ENCODE results near the gene STIM1.
"Not testable (repeated sequence)": the region's sequence is repeated elsewhere in the genome, so short reads cannot be mapped to it uniquely, and the experiment has no call there.

The STIM1 gene

DNA sequence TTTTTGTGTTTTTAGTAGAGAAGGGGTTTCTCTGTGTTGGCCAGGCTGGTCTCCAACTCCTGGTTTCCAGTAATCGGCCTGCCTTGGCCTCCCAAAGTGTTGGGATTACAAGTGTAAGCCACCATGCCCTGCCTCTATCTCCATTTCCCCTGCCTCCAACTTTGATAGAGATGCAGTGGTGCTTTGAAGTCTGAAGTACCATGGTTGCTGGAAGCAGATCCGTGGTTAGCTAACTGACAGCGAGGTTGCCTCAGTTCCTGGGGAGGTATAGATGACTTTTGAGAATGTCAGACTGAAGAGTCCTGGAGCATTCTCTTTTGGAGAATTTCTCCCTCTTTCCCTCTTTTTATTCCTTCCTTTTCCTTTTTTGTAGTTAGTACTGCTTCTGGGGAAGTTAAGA is 127.6 kb downstream of the STIM1 start:
- DNase-seq (ENCODE audit: low read depth), result no peak

DNA sequence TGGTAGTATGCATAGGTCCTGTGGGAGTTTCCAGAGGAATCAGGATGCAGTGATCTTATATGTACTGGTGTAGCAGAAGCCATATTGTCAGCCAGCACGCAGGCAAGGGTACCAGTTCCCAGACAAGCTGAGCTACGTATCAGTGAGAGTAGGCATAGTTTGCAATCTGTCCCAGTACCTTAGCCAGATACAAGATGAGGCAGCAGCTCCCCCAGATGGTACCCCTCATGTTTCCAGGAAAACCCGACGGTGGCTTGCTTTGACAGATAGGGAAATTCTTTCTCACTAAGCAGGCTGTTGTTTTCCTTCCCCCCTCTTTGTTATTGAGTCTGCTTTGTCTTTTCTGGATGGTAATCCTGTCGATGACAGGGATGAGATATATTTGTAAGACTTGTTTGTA is 129.4 kb downstream of the STIM1 start:
- DNase-seq (ENCODE audit: low read depth), result no peak

DNA sequence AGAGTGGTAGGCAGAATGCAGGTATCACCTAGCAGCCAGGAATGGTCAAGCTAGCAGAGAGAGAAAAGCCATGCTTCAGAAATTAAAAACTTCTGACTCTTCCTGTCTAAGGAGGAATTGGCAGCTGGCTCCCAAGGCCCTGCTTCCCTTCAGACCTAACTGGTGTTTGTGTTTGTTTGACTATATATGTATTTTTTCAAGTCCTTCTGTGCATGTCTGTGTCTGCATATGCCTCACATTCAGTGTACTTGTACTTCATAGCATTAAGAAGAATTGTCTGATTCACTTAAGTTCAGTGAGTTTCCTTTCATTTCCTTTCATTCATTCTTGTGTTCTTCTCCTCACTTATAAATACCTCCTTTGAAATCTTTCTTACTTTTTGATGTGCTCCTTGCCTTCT is 130.2 kb downstream of the STIM1 start:
- no peak for DNase-seq (ENCODE audit: low read depth)

DNA sequence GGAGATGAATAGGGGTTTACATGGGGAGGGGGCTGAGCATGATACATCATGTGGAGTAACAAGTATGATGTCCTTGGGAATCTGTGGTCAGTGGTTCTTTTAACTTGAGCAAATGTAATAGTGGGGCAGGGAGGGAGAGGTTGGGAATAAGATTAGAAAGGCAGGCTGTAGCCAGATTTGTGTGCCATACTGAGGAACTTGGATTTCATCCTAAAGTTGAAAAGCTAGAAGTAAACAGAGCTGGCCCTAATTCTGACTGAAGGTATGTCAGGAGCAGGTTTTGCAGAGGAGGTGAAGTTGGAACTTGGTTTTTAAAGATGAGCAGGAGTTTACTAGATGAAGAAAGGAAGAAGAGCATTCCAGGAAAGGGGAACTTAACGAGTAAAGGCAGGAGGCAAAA is 130.8 kb downstream of the STIM1 start:
- no peak for DNase-seq (ENCODE audit: low read depth)

DNA sequence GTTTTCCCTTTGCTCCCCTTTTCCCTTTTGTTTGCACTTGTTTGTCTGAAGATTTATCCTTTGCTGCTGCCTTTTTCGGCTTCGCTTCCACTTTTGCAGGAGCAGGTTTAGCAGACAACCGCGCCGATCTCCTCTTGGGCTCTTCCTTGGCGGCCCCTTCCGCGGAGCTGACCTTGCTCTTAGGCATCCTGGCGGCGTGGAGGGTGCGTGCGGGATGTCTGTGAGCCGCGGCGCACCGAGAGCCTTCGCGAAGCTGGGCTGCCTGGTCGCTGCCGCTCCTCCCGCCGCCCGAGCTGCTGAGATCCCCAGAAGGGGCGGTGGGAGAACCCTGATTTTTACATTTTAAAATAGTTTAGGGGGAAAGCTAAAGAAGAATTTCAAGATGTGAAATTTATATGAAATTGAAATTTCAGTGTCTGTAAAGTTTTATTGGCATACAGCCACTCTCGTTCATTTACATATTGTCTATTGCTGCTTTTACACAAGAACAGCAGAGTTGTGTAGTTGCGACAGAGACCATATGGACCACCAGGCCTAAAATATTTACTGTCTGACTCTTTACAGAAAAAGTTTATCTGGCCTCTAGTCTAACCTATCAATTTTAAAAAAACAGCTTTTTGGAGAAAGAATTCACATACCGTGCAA is 133.9 kb downstream of the STIM1 start:
- DNase-seq (ENCODE audit: low read depth), result no peak

DNA sequence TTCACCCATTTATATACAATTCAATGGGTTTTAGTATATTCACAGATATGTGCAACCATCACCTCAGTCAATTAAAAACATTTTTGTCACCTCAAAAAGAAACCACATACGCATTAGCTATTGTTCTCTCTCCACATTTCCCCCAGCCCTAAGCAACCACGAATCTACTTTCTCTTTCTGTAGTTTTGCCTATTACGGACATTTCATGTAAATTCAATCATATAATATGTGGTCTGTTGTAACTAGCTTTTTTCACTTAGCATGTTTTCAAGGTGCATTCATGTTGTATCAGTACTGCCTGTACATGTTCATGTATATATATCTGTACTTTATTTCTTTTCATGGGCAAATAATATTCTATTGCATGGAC is 134.4 kb downstream of the STIM1 start:
- DNase-seq (ENCODE audit: low read depth), result no peak

DNA sequence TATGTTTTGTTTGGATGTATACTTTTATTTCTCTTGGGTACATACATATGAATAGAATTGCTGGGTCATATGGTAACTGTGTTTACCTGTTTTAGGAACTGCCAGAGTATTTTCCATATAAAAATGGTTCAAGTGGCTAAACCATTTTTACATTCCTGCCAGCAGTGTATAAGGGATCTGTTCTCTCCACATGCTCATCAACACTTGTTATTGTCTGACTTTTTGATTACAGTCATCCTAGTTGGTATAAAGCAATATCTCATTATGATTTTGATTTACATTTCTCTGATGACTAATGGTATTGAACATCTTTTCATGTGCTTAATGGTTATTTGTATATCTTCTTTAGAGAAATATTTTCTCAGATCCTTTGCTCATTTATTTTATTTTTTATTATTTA is 134.9 kb downstream of the STIM1 start:
- no peak for DNase-seq (ENCODE audit: low read depth)

DNA sequence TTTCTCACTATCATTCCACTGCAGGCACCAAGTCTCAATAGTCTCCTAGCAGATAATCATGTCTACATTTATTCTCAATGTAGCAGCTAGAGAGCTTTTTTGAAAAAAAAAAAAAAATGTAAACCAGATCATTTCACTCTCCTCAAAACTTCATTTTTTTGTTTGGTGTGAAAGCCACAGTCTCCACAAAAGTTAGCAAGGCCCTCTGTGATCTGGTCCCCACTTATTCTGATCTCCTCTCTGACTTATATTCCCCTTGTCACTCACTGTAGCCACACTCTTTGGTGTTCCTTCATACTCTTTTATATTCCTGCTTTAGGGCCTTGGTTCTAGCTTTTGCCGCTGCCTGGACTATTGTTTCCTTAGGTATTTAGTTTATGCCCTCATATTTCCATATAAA is 137.5 kb downstream of the STIM1 start:
- DNase-seq (ENCODE audit: low read depth), result no peak

DNA sequence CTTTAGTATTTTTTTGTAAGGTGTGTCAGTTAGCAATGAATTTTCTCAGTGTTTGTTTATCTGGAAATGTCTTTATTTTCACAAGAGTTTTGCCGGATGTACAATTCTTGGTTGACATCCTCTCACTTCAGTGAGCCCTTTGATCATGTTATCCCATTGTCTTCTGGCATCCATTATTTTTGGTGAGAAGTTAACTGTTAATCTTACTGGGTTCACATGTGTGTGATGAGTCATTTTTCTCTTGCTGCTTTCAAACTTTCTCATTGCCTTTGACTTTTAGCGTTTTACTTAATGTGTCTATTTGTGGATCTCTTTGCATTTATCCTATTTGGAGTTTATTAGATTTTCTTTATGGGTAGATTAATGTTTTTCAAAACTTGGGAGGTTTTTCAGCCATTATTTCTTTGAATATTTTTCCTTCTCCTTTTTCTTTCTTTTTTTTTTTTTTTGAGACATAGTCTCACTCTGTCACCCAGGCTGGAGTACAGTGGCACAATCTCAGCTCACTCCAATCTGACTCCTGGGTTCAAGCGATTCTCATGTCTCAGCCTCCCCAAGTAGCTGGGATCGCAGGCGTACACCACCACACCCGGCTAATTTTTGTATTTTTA is 138.7 kb downstream of the STIM1 start:
- no peak for DNase-seq (ENCODE audit: low read depth)

DNA sequence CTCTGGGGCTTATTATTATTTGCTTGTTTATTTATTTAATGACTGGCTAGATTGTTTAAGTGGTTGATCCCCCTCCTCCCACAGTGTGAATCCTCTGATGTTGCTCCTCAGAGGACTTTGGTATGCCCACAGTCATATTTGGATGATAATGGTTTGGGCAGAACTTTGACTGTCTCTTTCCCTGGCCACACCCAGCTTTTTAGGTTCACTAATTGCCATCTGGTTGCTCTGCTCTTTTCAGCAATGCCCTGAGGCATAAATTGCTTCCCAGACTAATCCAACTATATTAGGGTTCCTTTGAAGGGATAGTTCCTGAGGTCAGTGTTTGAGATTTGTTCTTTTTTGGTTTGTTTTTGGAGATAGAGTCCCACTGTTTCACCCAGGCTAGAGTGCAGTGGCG is 139.8 kb downstream of the STIM1 start:
- no peak for DNase-seq (ENCODE audit: low read depth)

DNA sequence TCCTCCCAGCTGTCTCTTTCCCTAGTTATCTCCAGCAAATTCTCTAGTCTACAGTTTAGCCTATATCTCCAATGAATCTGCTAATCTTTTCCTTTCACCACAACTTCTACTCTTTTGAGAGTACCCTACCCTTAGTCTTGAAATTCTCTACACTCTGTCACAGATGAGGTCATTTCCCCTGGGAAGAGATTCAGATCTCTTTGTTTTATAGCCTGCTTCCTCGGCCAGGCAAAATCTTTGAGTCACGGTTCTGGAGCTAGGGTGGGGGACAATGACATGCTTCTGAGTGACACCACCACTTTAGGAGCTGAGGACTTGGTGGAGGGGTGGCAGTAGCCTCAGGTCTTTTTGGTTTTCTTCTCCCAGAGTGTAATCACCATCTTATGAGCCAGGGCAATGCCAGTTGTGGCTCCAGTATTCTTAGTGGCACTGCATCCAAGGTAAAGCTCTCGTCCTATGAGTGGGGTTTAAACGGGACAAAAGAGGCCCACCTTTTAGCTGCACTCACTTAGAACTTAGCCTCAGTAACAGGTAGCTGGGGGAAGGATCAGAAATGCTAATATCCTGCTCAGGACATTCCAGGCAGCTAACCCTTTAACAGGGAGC is 140.6 kb downstream of the STIM1 start:
- no peak for DNase-seq (ENCODE audit: low read depth)

DNA sequence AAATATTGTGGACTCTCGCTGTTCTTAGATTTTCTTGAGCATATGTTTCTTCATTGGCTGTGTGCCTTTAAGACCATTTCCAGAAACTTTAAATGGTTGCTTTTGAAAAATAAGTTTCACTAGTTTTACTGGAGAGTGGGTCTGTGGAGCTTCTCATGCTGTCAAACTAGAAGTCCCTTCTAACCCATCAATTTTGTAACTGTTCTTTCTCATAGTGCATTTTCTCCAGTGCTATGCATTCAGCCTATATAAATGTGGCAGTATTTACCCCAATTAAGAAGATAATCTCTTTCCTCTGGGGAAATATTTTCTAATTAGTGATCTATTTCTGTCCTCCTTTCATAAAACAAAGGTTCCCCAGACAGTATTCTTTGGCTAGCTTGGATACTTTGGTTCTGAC is 141.2 kb downstream of the STIM1 start:
- no peak for DNase-seq (ENCODE audit: low read depth)

DNA sequence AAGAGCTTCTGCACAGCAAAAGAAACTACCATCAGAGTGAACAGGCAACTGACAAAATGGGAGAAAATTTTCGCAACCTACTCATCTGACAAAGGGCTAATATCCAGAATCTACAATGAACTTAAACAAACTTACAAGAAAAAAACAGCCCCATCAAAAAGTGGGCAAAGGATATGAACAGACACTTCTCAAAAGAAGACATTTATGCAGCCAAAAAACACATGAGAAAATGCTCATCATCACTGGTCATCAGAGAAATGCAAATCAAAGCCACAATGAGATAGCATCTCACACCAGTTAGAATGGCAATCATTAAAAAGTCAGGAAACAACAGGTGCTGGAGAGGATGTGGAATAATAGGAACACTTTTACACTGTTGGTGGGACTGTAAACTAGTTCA is 149.3 kb downstream of the STIM1 start:
- DNase-seq (ENCODE audit: low read depth), result not testable (repeated sequence)

DNA sequence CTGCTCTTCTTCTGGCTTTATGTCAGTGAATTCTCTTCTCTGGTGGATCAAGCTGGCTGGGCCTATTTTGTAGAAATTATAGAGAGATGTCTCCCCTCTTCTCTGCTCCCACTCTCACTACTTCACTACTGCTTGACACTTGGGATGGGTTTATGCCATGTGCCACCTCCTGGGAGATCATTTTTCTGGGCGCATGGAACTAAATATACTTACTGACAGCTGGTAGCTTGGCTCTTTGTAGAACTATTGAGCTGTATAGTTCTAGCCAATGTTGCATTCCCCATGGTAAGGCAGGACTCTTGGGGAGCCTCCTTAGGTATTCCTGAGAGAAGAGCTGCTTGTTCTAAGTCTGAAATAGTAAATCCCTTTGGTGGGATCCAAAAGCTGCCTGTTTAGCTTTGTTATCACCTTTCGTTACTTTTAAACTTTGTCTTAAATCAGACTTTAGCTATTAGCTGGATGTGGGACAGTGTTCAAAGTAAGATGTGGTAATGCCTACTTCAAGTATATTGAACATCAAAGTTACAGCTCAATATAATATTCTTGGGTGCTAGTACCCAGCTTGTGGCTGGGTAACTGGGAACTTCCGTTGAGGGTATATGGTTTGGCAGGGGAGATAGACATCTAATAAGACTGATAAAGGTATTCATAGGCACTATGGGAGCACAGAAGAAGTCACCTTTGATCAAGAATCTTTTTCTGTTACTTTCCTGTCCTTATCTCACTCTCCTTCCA is 151.6 kb downstream of the STIM1 start:
- no peak for DNase-seq (ENCODE audit: low read depth)

DNA sequence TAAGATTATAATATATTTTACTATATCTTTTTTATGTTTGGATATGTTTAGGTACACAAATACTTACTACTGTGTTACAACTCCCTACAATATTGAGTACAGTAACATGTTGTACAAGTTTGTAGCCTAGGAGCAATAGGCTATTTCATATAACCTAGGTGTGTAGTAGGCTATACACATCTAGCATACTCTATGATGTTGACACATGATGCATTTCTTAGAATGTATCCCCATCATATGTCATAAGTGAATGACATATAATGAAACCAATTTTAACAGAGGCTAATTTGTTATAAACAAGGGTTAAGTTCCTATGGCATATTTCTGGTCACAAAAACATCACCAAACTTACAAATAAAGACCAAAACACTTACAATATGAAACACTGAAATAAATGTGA is 152.7 kb downstream of the STIM1 start:
- no peak for DNase-seq (ENCODE audit: low read depth)

DNA sequence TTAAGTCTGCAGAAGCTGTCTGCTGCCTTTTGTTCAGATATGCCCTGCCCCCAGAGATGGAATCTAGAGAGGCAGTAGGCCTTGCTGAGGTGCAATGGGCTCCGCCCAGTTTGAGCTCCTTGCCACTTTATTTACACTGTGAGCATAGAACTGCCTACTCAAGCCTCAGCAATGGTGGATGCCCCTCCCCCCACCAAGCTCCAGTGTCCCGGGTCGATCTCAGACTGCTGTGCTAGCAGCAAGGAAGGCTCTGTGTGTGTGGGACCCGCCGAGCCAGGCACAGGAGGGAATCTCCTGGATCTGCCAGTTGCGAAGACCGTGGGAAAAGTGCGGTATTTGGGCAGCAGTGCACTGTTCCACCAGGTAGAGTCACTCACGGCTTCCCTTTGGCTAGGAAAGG is 161.1 kb downstream of the STIM1 start:
- DNase-seq (ENCODE audit: low read depth), result not testable (repeated sequence)

DNA sequence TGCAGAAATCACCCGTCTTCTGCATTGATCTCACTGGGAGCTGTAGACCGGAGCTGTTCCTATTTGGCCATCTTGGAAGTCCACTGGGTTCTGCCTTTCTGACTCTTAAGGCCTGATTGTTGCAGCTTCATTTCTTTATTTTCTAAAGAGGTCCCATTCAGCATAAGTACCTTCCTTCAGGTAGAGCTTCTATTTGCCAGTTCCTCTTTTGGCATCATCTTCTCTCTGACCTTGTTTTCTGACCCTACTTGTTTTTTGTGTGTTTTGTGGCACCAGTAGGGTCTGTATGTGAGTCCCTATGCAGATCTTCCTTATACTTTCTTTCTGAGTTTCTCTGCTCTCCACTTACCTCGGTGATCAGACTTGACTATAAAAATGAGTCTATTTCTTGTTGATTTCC is 161.7 kb downstream of the STIM1 start:
- no peak for DNase-seq (ENCODE audit: low read depth)

DNA sequence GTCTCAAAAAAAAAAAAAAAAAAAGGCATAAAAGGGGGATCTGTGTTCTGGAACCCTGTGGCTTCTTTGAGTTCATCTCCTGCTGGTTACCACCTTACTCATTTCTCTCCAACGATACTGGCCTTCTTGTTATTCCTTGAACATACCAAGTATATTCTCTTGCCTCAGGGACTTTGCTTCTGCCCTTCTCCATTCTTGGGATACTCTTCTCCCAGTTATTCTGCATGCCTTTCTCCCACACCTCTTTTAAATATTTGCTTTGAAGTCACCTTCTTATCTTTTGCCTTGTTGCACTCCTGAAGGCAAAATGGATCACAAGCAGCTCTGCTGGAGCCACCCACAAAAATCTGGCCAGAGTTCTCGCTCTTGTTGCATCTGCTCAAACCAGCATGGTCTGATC is 163.2 kb downstream of the STIM1 start:
- DNase-seq (ENCODE audit: low read depth), result no peak

DNA sequence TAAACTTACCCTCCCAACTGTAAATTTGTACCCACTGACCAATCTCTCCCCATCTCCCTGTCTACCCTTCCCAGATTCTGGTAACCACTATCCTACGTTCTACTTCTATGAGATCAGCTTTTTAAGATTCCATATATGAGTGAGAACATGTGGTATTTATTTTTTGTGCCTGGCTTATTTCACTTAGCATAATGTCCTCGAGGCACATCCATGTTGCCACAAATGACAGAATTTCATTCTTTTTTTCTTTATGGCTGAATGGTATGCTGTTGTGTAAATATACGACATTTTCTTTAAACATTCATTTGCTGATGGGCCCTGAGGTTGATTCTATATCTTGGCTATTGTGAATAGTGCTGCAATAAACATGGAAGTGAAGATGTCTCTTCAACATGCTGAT is 164.4 kb downstream of the STIM1 start:
- DNase-seq (ENCODE audit: low read depth), result peak; percentile 55

DNA sequence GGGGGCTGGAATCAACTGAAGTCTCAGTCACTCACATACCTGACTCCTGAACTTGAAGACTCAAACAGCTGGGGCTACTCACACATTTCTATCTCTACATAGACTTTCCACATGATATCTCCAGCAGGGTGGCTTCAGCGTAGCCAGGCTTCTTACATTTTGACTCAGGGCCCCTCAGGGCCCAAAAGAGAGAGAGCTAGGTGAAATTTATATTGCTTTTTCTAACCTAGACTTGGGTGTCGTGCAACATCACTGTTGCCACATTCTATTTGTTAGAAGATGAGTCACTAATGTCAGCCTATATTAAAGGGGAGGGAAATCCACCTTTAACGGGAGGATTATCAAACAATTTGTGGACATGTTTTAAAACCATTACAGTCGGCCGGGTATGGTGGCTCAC is 167.2 kb downstream of the STIM1 start:
- DNase-seq (ENCODE audit: low read depth), result no peak

DNA sequence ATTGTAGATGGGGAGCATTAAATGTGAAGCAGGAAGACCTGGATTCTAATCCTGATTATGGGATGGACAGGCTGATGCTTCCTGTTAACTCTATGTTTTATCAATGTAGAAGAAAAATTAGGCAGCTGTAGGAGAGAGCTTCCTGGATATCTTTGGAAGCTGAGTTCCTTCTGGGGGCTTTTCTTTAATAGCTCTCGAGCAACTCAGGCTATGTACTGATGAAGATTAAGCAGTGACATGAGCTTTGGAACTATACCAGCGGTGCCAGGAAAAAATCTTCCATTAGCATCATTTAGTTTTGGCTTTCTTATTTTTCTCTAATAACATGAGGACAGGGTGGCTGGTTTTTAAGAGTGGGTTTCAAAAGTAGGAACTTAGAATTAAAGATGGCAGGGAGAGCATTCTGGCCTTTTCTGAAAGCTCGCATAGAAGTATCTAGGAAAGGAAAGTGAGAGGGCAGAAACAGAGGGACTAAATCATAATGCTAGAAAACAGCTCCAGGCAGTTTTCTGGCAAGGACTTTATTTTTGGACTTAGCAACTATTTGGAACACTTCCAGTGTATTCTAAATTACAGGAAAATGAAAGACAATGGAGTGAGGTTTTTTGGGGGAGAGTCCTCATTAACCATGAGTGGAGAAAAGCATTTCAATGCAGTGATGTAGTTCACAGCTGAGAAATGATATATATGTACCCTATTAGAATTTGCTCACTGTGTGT is 169.9 kb downstream of the STIM1 start:
- DNase-seq (ENCODE audit: low read depth), result peak; percentile 63

DNA sequence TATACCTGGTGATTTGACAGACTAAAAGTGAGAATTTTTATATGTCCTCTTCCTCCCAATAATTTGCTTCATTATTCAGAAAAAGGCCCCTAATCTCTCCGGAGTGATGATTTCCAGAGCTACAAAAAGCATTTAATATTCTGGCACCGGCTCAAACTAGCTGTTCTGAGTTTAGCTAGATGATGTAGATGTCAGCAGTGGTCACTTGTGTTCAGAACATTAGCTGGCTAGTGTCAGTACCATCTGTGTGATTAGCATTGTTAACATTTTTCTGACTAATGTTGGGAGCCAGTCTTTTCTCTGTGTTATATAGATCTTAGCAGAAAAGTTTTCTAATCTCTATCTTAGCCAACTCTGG is 170.5 kb downstream of the STIM1 start:
- peak; percentile 35 for DNase-seq (ENCODE audit: low read depth)

DNA sequence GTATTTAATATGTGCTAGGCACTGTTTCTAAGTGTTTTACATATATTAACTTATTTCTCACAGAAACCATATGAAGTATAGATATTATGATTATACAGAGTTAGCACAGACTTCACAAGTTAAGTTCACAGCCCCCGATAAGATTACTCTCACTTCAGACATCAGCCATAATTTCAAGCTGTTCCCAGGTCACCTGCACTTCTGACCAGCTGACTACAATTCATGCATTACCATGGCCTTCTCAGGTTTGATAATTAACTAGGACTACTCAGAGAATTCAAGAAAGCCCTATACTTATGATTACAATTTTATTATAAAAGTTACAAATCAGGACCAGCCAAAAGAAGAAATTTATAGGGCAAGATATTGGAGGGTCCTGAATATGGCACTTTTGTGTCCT is 170.9 kb downstream of the STIM1 start:
- no peak for DNase-seq (ENCODE audit: low read depth)

All from fibroblast of gingiva (primary cell).